Caco-2 (cell line): ENCODE measurements around the gene ANKRD16. TPM values are rescaled to one million over a fixed set of nuclear protein-coding genes. Genes with fewer than 3 reads are reported as not detected.

ENCODE experiments used
- BruUV-seq: library from RNA; stranded (reverse); fragments of 400-500 nt; replicated peaks from 2 replicates; lab custom pipeline; 2021; lab: Mats Ljungman, UMichigan
- CTCF ChIA-PET: fragments of 300-600 bp; sonication (Branson Sonifier 250); formaldehyde crosslinking; loops from one replicate; lab custom pipeline; 2022; ENCODE audit warnings: antibody characterized with exemption; lab: Charles Lee
- POLR2A ChIA-PET: fragments of 300-600 bp; sonication (Branson Sonifier 250); formaldehyde crosslinking; loops from one replicate; lab custom pipeline; 2022; ENCODE audit warnings: antibody characterized with exemption; lab: Charles Lee
- DNase-seq, 2 experiments: peaks; one replicate each; pipeline versions ENCODE4 v3.0.0 to v3.0.0-alpha.2; 2020 to 2022
- H3K27me3 ChIP-seq: replicated peaks from 2 replicates; pipeline ENCODE4 v1.6.0; 2011; ENCODE audit warnings: low read length; ENCODE audit not compliant: control insufficient read depth, insufficient read depth
- H3K36me3 ChIP-seq: 2 replicates; pipeline ENCODE4 v1.5.1; 2011; ENCODE audit warnings: low read length; ENCODE audit not compliant: control insufficient read depth, insufficient read depth
- H3K4me1 ChIP-seq: fragments of 250-450 bp; sonication (Bioruptor Pico); 2 replicates; pipeline ENCODE4 v1.5.1; 2020; ENCODE audit warnings: mild to moderate bottlenecking
- H3K4me3 ChIP-seq: 2 replicates; pipeline ENCODE4 v1.5.1; 2011; ENCODE audit warnings: low read depth, mild to moderate bottlenecking, control low read depth, low read length
- H3K9me3 ChIP-seq: fragments of 250-450 bp; sonication (Bioruptor Pico); 2 replicates; pipeline ENCODE4 v1.5.1; 2020; ENCODE audit warnings: mild to moderate bottlenecking, moderate library complexity
- H3K27ac Mint-ChIP-seq: one replicate; pipeline ENCODE4 v1.8.0; 2022; ENCODE audit warnings: mixed read lengths; ENCODE audit not compliant: unreplicated experiment
- H3K27me3 Mint-ChIP-seq: one replicate; pipeline ENCODE4 v1.8.0; 2022; ENCODE audit warnings: mixed read lengths; ENCODE audit not compliant: insufficient read depth, unreplicated experiment
- H3K36me3 Mint-ChIP-seq: one replicate; pipeline ENCODE4 v1.8.0; 2022; ENCODE audit warnings: mild to moderate bottlenecking, mixed read lengths; ENCODE audit not compliant: insufficient read depth, unreplicated experiment
- H3K4me1 Mint-ChIP-seq: one replicate; pipeline ENCODE4 v1.8.0; 2022; ENCODE audit warnings: low read depth, mixed read lengths; ENCODE audit not compliant: unreplicated experiment
- H3K4me3 Mint-ChIP-seq: one replicate; pipeline ENCODE4 v1.8.0; 2022; ENCODE audit warnings: mild to moderate bottlenecking, moderate library complexity, mixed read lengths; ENCODE audit not compliant: unreplicated experiment
- H3K9me3 Mint-ChIP-seq: one replicate; pipeline ENCODE4 v1.8.0; 2022; ENCODE audit warnings: mixed read lengths; ENCODE audit not compliant: unreplicated experiment
- CTCF ChIP-seq, 2 experiments: fragments of 200-600 bp in 1 of 2; IDR thresholded peaks; 1 replicate in 1 of 2; 2 replicates in 1 of 2; pipeline versions ENCODE4 v1.5.1 to v1.8.0; 2011 to 2022; ENCODE audit warnings: antibody characterized with exemption in 1 of 2, control low read depth in 1 of 2, inconsistent platforms in 1 of 2, low read depth in 1 of 2, low read length in 1 of 2, mild to moderate bottlenecking in 1 of 2, moderate library complexity in 1 of 2; ENCODE audit not compliant: insufficient read depth in 1 of 2, severe bottlenecking in 1 of 2, unreplicated experiment in 1 of 2
- intact Hi-C: fragments of 100-400 bp; cut with micrococcal nuclease; formaldehyde crosslinking; loops from one replicate; pipeline ENCODE4 v1.10.0; 2022; ENCODE audit not compliant: unreplicated experiment
- total RNA-seq: library from RNA; stranded (reverse); gene quantifications from 2 replicates; pipeline ENCODE4 v1.2.3, GENCODE V29; 2022

Gene ANKRD16
- total RNA-seq, 1 experiment from 2014 or later: 20.2 TPM

- peak overlapping the region; percentile 87 for H3K27ac Mint-ChIP-seq
- no peaks in the 10 kb centered on the region for H3K27me3 Mint-ChIP-seq
- Histone ChIP-seq H3K4me3 (peak overlapping the region; percentile 90), H3K27me3 (no peaks in the 10 kb centered on the region), H3K36me3 (no peaks in the 10 kb centered on the region), H3K4me1 (peaks cover 35% of the 10 kb centered on the region), H3K9me3 (no peaks in the 10 kb centered on the region)
- H3K4me3 Mint-ChIP-seq: peak overlapping the region; percentile 91
- H3K9me3 Mint-ChIP-seq: no peaks in the 10 kb centered on the region
- peaks cover 70% of the 10 kb centered on the region for H3K36me3 Mint-ChIP-seq
- no peak for TF ChIP-seq CTCF (IDR thresholded peaks at IDR 0.05; ENCODE audit: insufficient read depth in 1 of 2, low read depth in 1 of 2, low read length in 1 of 2, severe bottlenecking in 1 of 2, unreplicated experiment in 1 of 2)
- DNase-seq: peak in 1 of 2 experiments; percentile 73
- intact Hi-C loops: loop anchor here (1.0 to 2.0 kb wide), 3 partner anchors 61 to 128 kb away; partner anchors contain the start of genes ANKRD16 and TASOR2
- TSS peak; percentile 30 for BruUV-seq
- H3K4me1 Mint-ChIP-seq: peaks cover 24% of the 10 kb centered on the region
- ChIA-PET CTCF (interaction anchor here (0.7 kb wide), 1 partner anchor 74 kb away, joined by 14 read pairs; no protein-coding TSS in a partner anchor), POLR2A (interaction anchor here (0.6 to 3.2 kb wide), 7 partner anchors 8 to 740 kb away, joined by 4 to 109 read pairs (median 5); partner anchors contain the start of genes ANKRD16 and FBH1)
These were observed 77.2 kb downstream of the ANKRD16 start for GRCh38 chr10:5812283-5813090.

Other genes starting within 250 kb of the ANKRD16 start
- gene ASB13, start 223.3 kb downstream of the ANKRD16 start, total RNA-seq: 37.0 and 44.8 TPM in 2 replicates
- gene TASOR2, start 205.1 kb downstream of the ANKRD16 start, total RNA-seq: 102 and 108 TPM in 2 replicates
- gene GDI2, start 76.5 kb downstream of the ANKRD16 start, total RNA-seq: 436 and 446 TPM in 2 replicates
- 83.3 and 96.1 TPM in 2 replicates for gene FBH1, start 350 bp upstream of the ANKRD16 start, total RNA-seq
- gene IL15RA, start 87.7 kb upstream of the ANKRD16 start, total RNA-seq: 0.46 and 0.66 TPM in 2 replicates
- not detected in 2 replicates for gene IL2RA, start 172.5 kb upstream of the ANKRD16 start, total RNA-seq
- gene RBM17, start 199.1 kb upstream of the ANKRD16 start, total RNA-seq: 286 and 290 TPM in 2 replicates